NCI-H2196 (cell line): ENCODE results near the gene HCAR3.
A peak's percentile ranks its signal among the peaks of the same experiment; 100 is the strongest.
"Not testable (repeated sequence)": the region's sequence is repeated elsewhere in the genome, so short reads cannot be mapped to it uniquely, and the experiment has no call there.

Source experiments
- DNase-seq: peaks from one replicate; lab custom pipeline; 2025; ENCODE audit not compliant: unreplicated experiment; lab: John Stamatoyannopoulos, UW

Gene HCAR3

DNA sequence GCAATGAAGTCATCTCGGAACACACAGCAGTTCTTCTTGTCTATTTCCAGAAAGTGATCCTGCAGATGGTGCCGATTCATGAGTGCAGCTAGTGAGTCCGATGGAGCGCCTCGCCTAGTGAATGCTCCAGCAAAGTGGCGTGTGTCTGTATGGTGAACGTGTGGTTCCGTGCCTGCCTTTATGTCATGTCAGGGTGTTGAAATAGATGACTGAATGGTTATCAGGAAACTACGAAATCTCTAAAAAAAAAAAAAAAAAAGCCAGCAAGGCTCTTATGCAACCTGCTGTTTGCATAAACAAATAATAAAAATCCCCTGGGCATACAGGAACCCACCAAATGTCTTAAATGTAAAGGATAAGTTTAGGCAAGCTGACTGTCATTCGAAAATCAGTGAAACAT, at the start of gene HCAR3:
HCAR3 (minus strand) TSS at position 154 of the 400 bp plus-strand sequence; CDS start at position 80, 74 bp downstream.
- DNase-seq: not testable (repeated sequence)

DNA sequence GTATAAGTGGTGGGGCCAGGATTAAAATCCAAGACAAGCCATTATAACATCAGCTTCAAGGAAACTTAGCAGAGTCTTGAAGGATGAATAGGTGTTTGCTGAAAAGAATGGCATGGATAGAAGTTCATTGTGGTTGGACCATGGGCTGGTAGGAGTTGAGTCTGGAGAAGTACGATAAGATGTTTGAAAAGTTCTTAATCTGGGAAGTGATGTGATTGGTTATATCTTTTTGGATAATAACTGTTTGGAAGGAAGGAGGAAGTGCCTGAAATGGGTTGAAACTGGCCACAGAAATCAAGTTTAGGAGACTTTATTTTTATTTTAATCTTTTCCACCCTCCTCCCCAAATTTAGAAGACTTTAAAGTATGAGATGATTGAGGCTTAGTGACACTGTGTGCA, 41.0 kb upstream of the HCAR3 start:
- no peak for DNase-seq

DNA sequence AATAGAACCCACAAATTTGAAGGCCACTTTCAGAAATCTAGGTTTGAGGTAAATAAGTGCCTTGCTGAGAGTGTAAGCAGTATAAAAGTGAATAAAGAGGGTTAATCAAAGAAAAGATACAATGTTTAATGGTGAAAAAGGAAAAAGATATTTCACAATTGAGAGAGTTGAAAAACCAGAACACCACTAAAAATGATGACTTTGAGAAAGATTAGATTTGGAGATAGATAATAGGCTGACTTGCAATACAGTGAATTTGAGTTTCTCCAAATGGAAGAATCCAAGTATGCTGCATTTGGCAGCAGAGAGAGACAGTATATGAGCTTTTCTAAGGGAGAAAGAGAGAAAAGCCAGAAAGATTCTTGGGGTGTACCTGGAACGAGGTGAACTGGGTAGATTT, 38.2 kb upstream of the HCAR3 start:
- no peak for DNase-seq

GRCh38 chr12:122753319-122753650, 36.7 kb upstream of the HCAR3 start:
- no peak for DNase-seq

DNA sequence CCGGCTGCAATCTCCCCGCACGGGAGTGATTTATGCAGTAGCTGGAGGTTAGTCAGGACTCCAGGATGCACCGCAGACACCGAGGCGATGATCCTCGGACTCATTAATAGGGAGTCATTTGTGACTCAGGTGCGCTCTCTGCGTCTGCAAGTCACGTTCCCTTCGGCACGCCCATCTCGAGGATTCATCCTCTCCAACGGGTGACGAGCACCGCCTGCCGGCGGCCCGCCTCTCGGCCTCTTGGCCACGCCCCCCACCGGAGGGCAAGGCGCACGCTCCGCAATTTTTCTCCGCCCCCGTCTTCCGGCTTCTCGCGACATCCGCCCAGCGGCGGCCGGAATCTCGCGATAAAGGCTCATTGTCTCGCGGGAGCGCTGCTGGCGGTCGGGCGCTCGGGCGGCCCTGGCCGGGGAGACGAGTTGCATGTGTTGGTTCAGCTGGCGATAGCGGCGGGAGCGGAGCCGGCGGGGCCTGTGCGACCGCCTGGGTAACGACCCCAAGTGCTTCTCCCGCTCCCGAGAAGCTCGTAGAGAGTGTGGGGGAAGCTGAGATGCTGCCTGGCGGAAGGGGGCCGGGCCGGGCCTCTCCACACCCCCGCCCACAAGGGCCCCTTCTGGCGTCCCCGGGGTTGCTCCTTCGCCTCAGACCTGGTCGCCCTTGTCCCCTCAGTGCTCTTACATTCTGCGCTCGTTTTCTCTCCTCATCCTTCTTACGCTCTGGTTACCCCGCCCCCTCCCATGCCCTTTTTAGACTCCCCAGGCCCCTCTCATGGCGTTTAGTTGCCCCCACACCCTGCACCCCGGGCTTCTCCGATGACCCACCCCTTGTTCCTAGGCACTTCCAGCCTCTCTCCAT, 36.1 kb upstream of the HCAR3 start, which contains the start of gene DENR:
DENR (plus strand) TSS at position 361 of the 855 bp plus-strand sequence. CDS start 878 bp downstream, outside the sequence.
- DNase-seq: peak; percentile 99

DNA sequence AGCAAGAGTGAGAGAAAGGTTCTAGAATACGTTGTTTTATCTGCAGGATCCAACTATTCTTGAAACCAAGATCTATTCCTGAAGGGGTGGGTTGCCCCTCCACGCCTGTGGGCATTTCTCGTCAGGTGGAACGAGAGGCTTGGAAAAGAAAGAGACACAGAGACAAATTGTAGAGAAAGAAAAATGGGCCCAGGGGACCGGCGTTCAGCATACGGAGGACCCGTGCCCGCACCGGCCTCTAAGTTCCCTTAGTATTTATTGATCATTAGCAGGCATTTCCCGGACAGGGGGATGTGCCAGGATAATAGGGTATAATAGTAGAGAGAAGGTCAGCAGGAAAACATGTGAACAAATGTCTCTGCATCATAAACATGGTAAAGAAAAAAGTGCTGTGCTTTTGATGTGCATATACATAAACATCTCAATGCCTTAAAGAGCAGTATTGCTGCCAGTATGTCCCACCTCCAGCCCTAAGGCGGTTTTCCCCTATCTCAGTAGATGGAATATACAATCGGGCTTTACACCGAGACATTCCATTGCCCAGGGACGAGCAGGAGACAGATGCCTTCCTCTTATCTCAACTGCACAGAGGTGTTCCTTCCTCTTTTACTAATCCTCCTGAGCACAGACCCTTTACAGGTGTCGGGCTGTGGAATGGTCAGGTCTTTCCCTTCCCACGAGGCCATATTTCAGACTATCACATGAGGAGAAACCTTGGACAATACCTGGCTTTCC, 34.3 kb upstream of the HCAR3 start:
- not testable (repeated sequence) for DNase-seq

GRCh38 chr12:122749569-122750332, 33.1 kb upstream of the HCAR3 start:
- no peak for DNase-seq

DNA sequence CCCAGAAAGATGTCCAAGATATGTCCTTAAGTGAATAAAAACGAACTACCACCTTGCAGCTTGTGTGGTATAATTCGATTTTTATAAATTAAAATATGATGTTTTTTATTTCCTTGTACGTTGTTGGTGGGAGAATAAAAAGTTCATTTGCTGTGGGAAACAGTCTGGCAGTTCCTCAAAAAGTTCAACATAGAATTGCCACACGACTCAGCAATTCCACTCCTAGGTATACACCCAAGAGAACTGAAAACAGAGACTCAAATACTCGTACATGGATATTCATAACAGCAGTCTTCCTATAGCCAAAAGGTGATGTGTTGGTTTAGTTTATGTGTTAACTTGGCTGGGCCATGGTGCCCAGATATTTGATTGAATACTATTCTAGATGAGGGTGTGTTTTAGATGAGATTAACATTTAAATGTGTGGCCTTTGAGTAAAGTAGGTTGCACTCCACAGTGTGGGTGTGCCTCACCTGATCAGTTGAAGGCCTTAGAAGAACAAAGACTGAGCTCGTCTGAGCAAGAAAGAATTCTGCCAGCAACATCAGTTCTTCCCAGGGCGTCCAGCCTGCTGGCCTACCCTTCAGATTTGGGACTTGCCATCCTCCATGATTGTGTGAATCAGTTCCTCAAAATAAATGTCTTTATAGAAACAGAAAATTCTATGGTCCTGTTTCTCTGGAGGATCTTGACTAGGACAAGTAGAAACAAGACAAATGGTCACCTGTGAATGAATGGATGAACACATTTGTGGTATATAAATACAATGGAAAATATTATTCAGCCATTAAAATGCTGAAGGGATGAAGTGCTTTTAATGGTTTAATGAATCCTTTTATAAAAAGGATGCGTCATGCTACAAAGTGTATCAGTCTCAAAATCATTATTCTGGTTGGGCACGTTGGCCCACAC, 30.9 kb upstream of the HCAR3 start:
- DNase-seq: no peak

- DNase-seq: no peak
Observed at GRCh38 chr12:122743895-122744525, 27.4 kb upstream of the HCAR3 start.

GRCh38 chr12:122740351-122740750, 23.7 kb upstream of the HCAR3 start:
- no peak for DNase-seq

DNA sequence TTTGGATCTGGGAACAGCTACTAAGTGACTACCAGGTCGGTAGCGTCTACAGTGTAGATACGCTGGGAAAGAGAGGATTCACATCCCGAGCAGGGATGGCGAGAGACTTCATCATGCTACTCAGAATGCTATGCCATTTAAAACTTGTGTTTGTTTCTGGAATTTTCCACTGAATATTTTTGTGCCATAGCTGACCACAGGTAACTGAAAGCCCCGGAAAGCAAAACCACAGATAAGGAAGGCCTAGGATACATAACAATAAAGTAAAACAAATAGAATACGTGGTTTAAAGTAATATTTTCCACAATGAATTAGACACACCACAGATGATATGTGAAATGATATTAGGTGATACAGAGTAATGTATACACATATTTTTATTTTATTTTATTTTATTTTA, 22.0 kb upstream of the HCAR3 start:
- DNase-seq: no peak

- DNase-seq: no peak
Observed at GRCh38 chr12:122732611-122733010, 16.0 kb upstream of the HCAR3 start.

GRCh38 chr12:122732170-122732569, 15.6 kb upstream of the HCAR3 start:
- no peak for DNase-seq

DNA sequence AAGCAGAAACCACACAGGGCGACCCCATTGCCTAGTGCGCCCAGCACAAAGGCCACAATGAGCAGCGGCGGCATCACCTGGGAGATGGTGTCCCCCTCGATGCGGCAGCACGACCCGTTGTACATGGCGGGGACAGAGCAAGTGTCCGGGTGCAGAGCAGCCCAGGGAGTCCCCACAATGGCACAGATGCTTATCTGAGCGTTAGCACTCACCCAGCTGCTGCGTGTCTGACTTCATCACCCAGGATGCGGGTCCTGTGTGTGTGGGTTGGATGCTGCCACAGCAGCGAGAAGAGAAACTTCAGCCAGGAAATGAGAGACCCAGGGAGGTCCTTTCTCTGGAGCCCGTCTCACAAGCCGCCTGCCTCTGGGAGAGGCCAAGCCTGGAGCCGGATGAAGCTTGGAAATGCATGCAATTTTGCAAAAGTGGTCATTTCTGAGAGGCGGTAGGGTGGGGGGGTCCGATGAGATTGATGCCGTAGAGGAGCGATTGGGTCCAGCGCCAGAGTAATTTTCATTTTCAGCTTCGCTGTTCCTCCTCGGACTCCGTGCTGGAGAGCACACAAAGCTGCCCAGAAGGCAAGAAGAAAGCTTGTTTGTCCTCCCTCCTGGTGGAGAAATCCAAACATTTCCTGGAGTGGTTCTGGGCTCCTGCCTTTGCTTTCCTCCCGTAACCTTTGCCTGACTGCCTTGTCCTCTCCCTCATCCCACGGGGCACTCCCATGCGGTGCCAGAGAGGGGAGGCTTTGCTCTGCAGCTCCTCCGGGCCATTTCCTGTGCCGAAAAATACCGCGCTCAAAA, 13.8 kb upstream of the HCAR3 start, which contains the start of gene HCAR1:
HCAR1 (minus strand) TSS at position 630 of the 800 bp plus-strand sequence; CDS start at position 125, 505 bp downstream.
- no peak for DNase-seq

- no peak for DNase-seq
Observed at GRCh38 chr12:122729583-122730214, 13.1 kb upstream of the HCAR3 start.

GRCh38 chr12:122726080-122726558, 9.5 kb upstream of the HCAR3 start:
- no peak for DNase-seq

- no peak for DNase-seq
Observed at GRCh38 chr12:122725452-122726079, 9.0 kb upstream of the HCAR3 start.
